Endometrial microvascular endothelial cells (primary cell): ENCODE data around the gene LLGL1. TPM values are rescaled to one million over a fixed set of nuclear protein-coding genes. Genes with fewer than 3 reads are reported as not detected.

Experiments
- in situ Hi-C: cut with HindIII; loops from 2 replicates; pipeline ENCODE4 v1.10.0; 2017; ENCODE audit warnings: low sequenced_read_pairs, low pct_unique_long_range_greater_than_20kb; ENCODE audit errors: inconsistent ontology term
- total RNA-seq: library from RNA; depleted of rRNA; stranded (reverse); fragments of >200 nt; gene quantifications from one replicate; pipeline ENCODE4 v1.2.3, GENCODE V29; 2015; ENCODE audit errors: inconsistent ontology term

LLGL1 gene
- total RNA-seq, 1 donor from 2014 or later, result 47.8 TPM

DNA sequence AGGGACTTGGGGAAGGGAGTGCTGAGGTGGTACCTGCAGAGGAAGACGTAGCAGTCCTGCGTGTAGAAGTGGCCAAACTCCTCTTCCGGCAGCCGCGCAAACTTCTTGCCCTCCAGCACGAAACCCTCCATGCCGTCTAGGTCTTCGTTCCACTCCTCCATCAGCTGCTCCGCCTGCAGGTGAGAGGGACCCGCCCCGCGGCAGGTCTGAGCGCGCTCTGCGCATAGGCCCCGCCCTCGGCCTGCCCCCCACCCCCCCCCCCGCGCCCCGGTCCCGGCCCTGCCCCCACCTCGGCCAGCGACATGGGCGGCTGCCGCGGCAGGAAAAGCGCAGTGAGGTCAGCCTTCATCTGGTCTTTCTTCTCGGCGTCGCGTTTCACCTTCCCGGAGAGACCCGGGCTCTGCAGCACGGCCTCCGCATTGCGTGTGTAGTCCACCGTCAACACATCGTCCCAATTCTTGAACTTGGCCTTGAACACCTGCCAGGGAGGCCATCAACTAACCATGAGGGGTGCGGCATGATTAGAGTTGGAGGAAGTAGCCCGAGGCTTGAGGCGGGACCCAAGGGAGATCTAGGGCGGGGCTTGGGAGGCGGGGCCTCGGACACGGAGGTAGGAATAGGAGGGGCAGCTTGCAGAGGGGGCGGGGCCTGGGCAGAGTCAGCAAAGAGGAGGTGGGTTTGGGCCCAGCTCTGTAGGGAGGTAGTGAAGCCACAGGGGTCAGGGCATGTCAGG lies 21.6 kb downstream of the LLGL1 start:
- in situ Hi-C loops, result no loop called here

GRCh38 chr17:18247613-18248001 lies 22.2 kb downstream of the LLGL1 start:
- in situ Hi-C loops, result no loop called here

GRCh38 chr17:18248300-18248731 lies 22.9 kb downstream of the LLGL1 start:
- in situ Hi-C loops, result no loop called here

- in situ Hi-C loops, result no loop called here
Measured at GRCh38 chr17:18248811-18249210, 23.4 kb downstream of the LLGL1 start.

DNA sequence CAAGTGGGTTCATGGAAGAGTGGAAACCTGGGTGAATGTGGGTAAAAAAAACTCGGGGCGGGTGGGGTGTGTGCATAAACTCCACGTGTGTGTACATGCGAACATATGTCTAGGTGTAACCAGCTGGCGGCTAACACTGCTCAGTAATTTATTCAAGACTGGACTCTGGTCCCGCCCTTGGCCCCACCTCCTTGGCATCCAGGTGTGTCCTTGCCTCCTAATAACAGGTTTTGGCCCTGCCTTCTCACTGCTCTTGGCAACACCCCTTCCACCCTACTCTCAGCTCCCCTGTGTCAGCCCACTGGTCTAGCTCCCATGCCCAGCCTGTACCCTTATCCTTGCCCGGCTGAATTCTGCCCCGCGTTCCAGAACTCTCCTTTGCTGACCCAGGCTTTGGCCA lies 24.8 kb downstream of the LLGL1 start:
- in situ Hi-C loops, result no loop called here

DNA sequence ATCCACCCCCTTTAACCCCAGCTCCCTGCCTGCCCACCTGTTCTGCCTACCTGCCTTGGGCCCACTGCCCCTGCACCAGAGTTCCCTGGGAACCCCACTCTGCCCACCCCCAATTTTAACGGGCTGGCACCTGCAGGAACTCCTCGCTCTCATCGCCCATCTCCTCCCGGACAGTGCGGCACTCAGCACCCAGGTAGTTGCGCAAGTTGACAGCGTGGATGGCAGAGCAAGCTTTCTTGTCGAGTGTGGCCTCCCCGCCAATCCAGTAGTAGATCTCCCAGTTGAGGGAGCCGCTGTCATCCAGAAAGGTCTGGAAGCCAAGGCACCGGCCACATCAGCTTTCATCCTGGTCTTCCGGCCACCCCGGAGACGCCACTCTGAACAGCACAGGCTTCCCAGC lies 25.3 kb downstream of the LLGL1 start:
- in situ Hi-C loops, result no loop called here

- in situ Hi-C loops, result no loop called here
Measured at GRCh38 chr17:18251204-18251603, 25.8 kb downstream of the LLGL1 start.

- in situ Hi-C loops, result no loop called here
Measured at GRCh38 chr17:18252160-18252559, 26.7 kb downstream of the LLGL1 start.

DNA sequence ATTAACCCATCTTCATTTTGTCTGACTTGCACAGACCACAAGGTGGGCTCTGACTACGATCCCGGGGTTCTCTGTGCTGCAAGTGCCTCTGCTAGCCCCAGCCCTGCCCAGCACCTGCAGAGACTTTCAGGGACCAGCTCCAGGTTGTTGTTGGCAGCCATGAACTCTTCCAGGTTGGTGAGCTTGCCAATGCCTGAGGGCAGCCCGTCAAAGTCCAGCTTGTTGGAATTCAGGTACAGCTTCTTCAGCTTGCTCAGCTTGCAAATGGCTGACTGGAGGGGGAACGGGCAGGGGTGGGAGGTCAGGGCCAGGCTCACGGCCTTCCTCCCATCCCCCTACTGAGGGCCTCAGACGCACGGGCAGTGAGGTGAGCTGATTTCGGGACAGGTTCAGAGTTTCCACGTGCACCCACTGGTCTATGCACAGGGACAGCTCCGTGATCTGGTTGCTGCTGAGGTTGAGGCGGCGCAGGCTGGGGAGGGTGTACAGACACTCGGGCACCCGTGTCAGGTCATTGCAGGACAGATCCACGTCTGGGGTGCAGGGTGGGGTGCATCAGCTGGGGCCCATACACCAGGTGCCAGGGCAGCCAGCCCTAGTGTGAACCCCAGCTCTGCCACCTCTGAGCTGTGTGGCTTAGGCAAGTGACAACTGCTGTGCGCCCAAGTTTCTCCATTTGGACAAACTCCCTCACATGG lies 27.9 kb downstream of the LLGL1 start:
- in situ Hi-C loops, result no loop called here

DNA sequence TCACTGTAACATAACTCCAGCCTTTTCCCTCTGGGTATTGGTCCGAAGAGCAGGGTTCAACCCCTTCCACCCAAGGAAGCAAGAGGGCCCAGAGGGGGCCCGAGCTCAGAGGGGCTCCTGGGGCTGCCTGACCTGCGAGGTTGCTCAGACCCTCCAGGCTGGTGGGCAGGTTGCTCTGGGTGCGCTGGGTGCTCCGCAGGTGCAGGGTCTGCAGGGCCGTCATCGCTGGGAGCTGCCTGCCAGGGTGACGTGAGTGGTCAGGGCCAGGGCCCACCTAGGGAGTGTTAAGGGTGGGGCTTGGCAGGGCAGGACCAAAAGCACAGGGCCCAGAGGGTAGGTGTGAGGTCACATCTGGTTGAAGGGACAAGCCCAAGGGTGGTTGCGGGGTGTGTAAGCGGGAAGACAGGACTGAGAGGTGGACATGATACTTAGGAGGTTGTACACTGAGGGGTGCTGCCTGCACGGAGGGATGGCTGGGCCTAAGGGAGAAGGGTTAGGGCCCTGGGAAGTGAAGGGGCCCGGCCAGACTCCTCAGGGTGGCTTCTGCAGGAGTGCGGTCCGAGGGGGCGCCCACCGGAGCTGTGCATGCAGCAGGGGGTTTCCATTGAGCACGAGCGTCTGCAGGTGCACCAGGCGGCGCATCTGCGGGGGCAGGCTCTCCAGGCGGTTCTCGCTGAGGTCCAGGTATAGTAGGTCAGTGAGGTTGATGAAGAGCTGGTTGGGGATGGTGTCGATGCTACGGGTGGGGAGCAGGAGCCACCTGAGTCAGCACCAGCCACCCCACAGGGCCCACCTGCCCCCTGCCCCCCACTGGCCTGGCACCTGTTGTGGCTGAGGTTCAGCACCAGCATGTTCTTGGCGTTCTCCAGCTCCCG lies 28.7 kb downstream of the LLGL1 start:
- in situ Hi-C loops, result no loop called here

DNA sequence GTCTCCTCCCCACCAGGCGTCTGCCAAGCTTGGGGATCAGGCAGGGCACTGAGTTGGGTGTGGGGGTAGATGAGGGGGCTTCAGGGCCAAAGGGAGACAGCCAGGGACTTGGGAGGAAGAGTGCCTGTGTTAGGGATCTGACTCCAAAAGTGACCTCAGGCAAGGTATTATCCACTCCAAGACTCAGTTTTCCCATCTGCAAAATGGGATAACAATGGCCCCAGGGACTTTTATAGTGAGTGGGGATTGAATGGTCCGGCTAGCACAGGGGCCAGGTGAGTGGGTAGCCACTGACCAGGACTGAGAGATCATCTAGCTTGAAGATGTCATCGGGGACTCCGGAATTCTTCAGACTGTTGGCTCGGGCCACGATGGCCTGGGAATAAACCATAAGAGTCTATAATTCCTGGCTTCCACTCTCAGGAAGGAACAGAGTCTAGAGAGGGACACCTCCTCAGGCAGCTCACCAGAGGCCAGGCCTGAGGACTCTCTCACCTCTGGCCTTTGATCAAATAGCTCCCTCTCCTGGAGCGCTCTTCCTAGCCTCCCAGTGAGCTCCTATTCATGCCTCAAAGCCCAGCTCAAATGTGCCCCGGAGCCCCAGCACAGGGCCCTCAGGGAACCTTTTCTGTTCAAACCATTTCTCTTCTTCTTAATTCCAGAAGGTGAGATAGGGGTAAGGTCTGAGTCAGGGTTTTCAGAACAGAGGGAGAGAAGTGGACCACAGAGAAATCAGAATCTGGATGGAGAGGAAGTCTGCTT lies 29.6 kb downstream of the LLGL1 start:
- in situ Hi-C loops, result no loop called here

DNA sequence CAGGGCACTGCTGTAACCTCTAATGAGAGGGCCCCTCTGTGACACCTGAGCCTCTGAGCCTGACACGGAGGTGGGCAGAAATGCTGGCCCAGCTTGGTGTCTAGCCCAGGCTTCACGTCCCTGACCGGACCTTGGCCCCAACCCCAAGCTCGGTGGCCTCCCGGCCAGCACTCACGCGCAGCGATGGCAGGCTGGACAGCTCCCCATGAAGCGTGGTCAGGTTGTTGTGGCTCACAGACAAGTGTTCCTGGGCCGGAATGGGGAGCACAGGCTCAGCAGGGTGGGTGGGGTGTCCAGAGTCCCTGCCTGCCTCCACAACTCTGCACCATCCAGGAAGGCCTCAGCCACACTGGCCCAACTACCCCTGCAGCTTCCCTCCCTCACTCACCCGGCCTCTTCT lies 30.9 kb downstream of the LLGL1 start:
- in situ Hi-C loops, result no loop called here

GRCh38 chr17:18256776-18257175 lies 31.3 kb downstream of the LLGL1 start:
- in situ Hi-C loops, result no loop called here

DNA sequence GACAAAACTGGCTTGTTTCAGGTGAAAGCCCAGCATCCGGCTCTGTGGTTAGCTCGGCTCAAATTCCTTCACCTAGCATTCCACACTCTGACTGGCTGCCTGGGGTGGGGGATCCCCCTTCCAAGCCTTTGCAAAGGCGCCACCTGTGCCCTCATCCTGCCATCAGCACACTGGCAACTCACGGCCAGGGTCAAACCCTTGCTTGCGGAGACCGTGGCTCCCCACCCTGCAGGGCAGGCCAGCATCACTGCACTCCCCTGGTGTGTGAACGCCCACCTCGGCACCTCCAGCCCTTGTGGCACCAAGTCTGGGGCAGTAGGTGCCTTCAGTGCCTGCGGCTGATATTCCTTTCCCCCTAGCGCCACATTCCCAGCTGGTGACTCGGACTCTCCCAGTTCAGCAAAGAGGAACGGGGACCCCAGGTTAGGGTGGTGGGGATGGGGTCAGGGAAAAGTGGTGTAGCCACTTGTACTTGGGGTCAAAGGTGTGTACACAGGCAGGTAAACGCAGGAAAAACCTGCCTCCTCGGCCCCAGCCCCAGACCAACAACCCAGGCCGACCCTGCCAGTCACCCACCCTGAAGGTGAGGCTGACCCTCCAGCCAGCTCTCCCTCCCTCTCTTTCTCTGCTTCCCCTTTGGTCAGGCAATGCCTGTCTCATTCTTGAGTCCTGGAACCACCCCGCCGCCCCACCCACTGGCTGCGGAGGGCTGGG lies 32.0 kb downstream of the LLGL1 start:
- in situ Hi-C loops, result no loop called here

DNA sequence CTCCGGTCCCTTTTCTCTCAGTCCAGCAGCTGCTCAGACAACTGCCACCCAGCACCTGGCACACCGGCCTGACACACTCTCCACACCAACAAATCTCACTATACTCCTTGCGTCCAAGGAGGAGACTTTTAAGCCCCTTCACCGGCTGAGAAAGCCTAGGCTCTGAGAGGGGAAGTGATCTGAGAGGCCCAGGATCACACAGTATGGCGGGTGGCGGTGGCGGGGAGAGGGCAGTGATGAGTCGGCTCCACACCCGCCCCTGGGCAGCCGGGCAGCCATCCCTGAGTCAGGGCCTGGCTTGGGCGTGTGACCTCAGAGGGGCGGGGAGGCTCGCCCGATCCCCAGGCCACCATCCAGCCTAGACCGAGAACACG lies 32.5 kb downstream of the LLGL1 start:
- in situ Hi-C loops, result no loop called here

GRCh38 chr17:18258356-18259038 lies 33.1 kb downstream of the LLGL1 start, which contains the start of gene FLII:
Gene FLII (minus strand): TSS chr17:18258738. CDS start chr17:18258690, 48 bp downstream.
- in situ Hi-C loops, result no loop called here

- in situ Hi-C loops, result no loop called here
Measured at GRCh38 chr17:18259621-18260331, 34.3 kb downstream of the LLGL1 start.
